NCI-H345 (cell line): ENCODE data around the gene ETV5.

Source experiments
- DNase-seq: peaks from one replicate; lab custom pipeline; 2025; lab: John Stamatoyannopoulos, UW

ETV5 gene

DNA sequence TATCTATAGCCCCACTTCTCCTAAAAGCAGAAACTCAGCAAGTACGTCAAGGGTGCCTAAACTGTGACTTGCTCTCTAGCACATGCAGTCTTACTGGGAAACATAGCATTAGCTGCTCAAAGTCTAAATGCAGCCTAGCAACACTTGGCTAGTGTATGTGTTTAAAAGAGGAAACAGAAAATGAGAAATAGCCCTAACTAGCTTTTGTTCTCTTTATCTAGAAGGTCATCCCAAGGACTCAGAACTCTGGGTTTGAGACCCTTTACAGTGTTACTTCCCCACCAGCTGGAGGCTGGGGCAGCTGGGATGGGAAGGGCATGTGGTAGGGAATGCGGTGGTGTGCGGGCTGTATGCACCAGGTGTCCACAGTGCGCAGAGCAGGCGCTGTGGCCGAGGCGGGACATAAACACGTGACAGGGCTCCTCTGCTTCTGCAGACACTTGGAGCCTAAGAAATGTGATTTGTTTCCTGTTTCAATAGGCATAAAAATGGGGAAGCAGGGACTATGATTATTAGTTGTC lies 13.3 kb downstream of the ETV5 start:
- DNase-seq, result no peak

DNA sequence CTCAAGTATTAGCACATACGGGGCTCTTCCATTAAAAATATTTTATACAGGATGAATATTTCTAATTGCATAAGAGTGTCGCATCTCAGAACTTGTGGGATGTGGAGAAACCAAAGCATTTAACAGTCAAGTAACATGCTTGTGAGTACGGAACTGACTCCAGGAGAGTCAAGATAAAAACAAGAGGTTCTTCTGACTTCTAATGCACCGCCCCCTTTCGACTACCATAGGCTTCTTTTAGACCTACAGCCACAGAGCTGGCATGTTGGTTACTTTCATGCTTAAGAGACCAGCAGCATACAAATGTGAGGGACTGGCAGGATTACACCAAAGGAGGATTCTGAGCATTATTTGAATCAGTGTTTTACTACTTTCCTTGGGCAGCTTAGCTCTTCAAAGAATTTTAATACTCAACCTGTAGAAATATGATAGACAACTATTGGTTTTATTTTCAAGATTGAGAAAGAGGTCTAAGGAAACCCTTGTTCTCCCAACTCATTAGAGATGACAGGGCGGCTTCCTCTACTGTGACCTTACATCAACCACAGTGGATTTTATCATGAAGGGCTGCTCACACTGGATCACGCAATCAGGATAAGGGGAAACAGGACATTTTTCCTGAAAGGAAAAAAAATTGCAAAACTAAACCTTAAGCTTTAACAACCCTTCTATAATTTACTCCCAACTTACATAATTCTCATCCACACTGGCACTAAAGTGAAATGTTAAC lies 14.0 kb downstream of the ETV5 start:
- no peak for DNase-seq

DNA sequence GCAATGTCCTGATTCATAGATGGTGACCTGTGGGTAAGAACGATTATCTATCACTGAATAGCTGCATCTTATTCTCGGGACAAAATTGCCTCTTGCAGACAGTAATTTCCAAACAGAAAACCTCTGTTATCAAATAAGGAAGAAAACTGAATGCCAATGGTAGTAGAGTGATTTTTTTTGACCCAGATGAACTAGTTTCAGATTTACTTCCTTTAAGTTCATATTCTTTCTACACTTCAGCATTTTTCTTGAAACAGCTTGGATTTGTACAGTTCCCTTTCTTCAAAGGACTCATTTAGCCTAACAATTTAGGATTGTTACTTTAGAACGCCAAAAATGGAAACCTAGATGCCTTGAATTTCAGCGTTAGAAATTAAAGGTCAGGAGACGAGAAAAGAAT lies 14.6 kb downstream of the ETV5 start:
- DNase-seq, result no peak

DNA sequence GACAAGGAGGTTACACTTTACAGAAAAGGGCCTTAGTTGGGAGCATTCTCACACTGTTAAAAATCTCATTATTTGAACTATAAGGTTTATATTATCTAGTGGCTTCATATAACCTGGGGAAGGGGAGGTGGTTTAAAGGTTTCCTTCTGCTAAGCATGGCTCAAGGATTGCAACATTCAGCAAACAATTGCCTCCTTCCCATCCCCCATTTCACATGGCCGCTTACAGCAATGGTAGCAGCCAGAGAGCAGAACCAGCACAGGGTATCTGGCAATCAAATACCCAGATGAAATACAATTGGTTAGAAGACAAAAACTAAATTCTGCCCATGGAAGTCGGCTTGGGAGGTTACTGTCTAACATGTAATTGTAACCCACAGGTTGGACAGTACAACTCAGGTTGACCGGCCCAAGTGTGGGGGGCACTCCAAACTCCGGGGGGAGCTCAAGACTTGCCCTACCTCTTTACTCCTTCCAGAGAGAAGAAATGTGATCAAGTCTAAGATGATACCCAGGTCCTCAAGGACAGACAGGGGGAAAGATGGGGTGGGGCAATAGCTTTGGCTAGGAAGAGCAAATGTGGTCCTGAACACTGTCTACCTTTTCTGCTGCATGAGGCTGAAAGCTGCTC lies 15.5 kb downstream of the ETV5 start:
- DNase-seq, result no peak

DNA sequence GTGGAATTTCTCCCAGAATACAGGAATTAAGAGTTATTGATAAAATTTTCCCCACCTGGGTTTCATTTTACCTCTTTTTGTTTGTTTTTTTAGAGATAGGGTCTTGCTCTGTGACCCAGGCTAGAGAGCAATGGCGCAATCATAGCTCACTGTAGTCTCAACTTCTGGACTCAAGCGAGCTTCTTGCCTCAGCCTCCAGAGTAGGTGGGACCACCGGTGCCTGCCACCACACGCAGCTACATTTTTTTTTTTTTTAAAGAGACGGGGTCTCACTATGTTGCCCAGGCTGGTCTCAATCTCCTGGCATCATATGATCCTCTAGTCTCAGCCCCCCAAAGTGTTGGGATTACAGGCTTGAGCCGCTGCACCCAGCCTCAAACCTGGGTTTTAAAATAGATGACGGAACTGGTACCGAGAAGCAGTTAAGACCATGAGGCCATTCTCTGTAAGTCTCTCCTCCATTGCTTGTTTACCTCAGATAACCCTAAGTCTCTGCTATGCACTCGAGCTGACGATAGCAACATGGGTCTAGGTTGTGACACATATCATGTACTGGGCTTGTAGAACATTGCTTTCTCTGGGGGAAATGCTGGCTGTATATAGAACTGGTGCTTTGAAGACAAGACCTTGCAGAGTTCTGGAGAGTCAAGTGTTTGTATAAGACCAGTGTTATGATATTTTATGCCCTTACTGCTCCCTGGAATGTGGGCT lies 16.4 kb downstream of the ETV5 start:
- DNase-seq, result no peak

DNA sequence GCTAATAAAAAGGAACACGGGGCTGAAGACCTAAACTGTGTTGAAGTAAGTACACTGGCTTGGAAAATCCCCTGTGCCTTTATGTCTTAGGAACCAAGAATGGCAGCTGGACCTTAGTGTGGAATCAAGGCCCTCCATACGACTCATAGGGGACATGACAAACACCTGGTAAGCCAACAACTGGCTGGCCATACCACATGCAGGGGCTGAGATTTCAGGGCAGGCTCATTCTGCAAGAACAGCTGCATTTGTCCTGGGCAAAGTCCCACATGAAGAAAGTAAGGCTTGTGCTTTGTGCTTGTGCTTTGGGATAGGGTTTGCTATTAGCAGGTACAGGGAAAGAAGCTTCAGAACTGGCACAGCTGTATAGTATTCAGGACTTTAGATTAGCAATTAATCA lies 18.0 kb downstream of the ETV5 start:
- no peak for DNase-seq

DNA sequence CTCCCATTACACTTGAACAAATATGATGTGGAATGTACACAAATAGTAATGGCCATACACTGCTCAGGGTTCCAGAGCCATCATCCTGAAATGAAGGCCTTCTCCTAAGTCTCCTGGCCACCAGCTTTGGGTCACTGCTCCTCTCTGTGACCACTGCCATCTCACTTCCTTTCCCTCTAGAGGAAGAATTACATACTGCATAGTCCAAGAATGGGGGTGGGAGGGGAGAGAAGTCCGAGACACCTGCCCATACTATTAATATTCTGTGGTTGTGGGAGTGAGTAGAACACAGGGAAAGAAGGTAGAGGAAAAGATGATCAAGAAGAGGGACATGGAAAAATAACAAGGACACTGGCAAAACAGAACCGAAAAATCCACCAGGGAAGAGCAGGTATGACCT lies 20.6 kb downstream of the ETV5 start:
- no peak for DNase-seq

DNA sequence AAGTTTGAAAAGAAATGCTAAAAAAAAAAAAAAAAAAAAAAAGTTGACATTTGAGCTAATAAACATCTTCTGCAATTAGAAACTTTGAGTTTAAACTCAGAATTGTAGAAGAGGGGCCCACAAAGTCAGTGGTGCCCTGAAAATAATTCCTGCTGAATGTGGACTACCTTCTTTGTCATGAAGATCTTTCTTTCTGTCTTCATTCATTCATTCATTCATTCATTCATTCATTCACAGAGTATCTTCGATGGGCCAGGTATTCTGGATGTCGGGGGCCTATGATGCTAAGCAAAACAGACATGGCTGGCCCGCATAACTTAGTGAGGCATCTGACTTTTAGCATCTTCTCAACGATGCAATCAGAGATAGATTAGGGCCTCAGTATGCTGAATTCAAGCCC lies 24.6 kb downstream of the ETV5 start:
- DNase-seq, result no peak

DNA sequence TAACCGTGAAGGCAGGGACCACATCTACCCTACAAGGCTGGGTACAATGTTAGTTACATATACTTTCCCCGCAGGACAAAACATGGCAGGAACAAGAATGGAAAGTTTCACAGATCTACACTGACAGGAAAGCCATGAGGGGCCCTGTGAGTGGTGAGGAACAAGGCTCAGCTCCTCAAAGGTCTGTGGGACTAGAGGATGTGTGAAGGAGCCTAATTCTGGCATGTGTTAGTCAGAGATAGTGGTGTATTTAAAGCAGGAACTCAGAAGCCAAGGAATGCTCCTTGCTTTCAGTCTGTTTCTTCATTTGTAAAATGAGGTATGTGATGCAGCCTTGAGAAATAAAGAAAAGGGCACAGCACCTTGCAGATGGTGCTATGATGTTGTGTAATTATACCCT lies 25.1 kb downstream of the ETV5 start:
- DNase-seq, result no peak

DNA sequence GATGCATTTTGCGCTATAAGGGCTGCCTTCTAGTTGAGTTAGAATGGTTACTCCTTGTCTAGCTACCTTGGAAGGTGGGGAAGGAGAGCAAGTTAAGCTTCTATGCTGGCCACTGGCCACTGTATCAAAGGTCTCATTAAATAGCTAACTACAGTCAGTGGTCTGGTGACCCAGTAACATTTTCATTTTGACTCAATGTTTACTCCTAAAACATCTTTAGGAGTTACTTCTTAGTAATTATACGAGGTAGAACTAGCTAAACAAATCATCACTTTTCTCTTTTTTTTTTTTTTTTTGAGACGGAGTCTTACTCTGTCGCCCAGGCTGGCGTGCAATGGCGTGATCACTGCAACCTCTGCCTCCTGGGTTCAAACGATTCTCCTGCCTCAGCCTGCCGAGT lies 26.7 kb downstream of the ETV5 start:
- no peak for DNase-seq

DNA sequence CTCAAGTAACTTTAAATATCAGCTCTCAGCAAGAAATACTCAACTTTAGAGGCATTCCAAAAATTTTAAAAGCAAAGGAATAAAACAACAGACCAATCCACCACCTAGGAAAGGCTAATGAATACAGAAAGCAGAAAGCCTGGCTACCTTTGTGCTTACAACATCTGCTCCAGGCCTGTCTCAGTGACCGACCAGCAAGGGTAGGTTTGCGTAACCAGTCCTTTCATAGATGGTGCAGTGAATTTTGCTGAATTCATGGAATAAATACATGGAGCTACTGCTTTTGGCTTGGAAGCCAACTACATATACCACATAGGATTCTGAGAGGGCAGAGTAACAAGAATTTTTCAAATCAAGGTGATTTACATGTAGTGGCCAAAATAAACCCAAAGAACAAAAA lies 27.2 kb downstream of the ETV5 start:
- DNase-seq, result no peak

DNA sequence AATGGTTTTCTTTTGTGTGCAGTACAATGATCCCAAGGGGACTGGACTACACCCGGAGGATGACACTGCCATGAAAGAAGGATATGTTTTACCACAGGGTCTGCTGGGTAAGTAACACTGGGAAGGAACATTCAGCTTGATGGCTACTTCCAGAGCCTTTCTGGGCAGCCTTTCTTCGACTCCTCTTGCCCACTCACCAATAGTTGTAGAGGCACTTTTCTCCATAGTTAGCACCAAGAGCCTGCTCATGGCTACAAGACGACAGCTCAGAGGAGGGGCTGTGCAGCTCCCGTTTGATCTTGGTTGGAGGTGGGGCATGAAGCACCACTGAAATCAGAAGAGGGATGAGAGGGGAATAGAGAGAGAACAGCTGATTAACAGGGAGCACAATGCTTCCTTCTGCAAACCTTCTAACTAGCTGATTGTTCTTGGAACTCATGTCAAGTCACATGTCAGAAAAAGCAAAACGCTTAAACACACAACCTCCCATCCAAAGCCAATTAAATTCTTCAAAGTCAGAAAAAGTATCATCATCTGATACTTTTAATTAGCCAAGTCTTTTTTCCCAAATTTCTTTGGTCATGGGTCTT lies 27.9 kb downstream of the ETV5 start:
- no peak for DNase-seq

DNA sequence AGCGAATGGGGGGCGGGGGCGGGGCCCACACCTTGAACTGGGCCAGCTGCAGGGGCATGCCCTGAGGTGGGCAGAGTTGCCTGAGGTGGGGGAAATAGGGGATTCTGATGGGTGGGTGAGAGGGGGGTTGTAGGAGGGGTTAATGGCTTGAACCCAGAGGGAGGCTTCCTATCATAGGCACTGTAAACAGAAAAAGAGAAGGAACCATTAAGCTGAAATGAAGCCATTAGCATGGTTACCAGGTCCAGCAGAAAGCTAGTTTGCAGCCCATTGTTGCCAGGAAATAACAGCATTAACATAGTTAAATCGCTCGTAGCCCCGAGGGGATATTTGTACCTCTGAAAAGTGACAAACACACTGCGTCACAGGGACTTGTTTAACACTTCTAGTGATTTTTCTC lies 29.0 kb downstream of the ETV5 start:
- DNase-seq, result no peak

DNA sequence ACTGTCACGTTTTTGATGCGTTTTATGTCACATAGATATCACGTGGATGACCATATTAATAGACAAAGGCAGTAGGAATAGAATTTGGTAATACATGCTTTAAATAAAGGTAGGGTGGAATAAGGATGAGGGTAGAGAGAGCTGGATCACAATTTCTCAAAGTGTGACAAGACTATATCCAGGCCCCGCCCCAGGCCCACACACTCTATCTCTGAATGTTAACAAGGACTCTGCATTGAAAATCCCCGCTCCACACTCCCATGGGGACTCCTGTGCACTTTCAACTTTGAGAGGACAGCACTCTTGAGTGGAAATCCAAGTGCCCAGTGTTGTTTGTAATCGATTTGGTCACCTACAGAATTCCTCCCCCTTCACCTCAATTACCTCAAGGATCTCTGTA lies 31.4 kb downstream of the ETV5 start:
- no peak for DNase-seq

DNA sequence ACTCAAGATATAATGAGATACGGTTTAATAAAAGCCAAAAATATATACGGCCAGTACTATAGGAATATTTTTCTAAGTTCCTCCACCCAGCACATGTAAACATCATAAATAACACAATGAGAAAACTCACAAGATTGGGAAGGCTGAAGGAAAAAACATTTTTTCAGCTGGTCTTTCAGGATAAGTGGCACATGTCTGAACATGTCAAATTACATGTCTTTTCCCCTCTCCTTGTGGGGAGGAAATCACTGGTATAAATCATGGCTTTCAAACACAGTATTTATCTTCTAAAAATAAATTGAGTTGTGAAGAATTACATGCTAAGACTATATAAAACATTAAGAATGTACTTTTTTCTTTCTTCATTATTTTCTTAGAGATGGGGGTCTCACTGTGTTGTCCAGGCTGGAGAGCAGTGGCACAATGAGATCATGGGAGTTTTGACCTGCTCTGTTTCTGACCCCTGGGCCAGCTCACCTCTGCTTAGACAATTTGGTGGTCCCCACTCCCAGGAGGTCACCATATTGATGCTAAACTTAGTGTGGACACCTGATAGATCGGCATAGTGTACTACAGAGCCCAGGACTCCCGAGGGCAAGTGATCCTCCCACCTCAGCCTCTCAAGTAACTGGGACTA lies 32.8 kb downstream of the ETV5 start:
- no peak for DNase-seq

DNA sequence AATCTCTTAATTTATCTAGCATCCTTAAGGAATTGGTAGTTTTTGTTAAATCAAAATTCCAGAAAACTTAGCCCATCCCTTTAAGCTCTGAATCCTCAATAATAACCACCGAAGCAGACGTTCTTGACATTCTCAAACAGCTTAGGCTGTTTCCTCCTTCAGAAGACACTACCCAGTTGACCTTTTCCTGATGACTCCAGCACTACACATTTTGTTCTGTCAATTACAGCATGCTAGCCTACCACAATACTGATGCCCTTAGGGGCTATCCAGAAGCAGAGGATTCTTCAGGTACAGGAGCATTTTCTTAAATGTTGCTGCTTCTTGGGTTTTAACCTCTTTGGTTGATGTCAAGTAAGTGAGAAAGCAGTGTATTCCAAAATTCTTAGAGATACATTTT lies 33.4 kb downstream of the ETV5 start:
- no peak for DNase-seq

DNA sequence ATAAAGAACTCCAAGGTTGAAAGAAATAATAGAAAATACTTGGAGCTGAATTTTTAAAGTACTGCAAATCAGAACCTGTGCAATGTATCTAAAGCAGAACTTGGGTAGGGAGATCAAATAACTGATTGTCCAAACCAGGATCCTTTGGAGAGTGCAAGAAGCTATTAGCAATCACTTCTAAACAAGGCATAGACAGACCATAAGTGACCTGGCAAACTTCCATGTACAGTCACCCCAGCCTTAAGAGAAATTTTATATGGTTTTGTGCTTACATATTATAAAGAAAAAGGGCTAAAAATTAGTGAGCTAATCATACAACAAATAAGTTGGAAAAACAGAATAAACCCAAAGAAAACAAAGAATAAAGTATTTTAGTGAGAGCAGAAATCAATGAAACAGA lies 35.2 kb downstream of the ETV5 start:
- no peak for DNase-seq

DNA sequence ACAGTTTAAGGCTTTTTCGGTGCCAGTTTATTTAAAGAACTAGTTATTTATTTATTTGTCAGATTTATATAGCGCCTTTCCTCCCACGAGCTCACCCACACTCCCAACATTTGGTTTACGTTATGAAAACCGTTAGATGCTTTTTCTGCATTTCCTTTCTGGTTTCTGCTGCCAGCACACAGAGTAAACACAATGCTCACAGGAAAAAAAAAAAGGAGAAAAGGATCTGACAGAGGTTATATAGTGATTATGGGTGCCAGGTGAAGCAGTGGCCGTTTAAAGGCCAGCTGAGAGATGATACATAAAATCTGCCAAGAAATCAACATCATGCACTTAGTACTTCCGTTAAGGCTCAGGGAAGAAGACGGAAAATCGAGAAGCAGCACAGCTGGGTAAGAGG lies 37.9 kb downstream of the ETV5 start:
- DNase-seq, result no peak

DNA sequence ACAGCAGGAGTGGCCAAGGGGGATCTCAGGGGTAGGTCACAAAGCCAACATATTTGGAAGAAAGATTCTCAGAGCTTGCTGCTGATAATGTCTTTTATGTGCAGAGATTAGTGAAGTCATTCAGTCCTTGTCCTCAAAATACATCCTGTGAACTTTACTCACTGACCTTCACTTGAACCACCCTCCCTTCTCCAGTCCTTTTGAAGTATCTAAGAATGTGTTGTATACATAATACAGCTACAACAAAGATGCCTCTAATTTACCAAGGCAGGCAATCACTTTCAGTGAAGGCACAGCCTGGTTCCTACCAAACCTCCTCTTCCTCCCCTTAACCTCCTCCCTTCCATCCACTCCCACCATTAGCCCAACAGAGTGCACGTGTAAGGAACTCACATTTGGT lies 38.3 kb downstream of the ETV5 start:
- no peak for DNase-seq

DNA sequence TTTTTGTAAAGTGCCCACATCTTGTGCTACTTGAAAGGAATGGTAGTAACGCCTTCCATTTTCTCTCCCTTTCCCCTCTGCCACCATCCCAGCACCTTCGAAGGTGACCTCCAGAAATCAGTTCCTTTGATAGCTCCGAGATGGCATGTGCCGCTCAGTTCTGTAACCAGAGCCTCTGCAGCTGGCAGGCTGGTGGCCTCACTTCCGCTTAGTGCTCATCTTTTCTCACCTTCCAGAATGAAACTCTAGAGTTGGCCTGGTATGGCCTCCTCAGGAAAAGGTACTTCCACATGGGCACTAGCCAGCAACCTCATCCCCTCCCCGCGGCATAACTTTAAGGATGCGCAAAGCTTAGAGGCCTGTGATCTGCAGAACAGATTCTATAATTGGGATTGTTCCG lies 38.8 kb downstream of the ETV5 start:
- DNase-seq, result no peak

DNA sequence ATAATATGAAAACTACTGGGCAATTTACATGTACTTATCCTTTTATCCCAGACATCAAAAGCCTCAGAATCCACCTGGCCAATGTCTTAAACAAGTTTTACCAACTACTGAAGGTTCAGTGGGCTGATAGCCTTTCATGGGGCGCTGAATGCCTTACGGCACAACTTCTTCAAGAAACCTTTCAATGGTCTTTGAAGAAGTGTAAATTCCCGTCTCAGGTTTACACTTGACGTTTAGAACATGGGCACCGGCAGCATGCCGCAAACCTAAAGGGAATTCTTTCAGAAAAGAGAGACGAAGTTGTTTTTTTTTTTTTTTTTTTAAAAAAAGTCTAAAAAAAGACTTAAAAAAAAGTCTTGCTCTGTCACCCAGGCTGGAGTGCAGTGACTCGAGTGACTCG lies 39.7 kb downstream of the ETV5 start:
- DNase-seq, result no peak

DNA sequence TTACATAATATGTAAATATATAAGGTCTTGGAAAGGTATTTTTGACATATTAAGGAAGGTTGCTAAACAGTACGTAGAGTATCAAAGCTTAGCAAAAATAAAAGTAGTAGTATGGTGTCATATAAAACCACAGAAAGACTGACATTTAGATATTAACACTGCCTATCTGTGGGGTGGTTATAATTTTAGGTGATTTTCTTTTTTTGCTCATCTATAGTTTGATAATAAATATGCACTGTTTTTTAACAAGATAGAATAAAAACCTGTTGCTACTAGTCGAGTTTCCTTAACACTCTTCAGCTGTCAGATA lies 40.7 kb downstream of the ETV5 start:
- no peak for DNase-seq
